IPS DF 6.9 (cell line): ENCODE results near the gene IL1RAPL2.
"Not testable (repeated sequence)": the region's sequence is repeated elsewhere in the genome, so short reads cannot be mapped to it uniquely, and the experiment has no call there.

Source experiments
- DNase-seq: peaks from one replicate; pipeline ENCODE4 v3.0.0-alpha.2; 2013; ENCODE audit warnings: low read depth, low spot score
- H3K27ac ChIP-seq: one replicate; pipeline ENCODE4 v1.5.1; 2013; ENCODE audit warnings: low read length, control low read depth
- H3K27me3 ChIP-seq: 2 replicates; pipeline ENCODE4 v1.6.1; 2013; ENCODE audit warnings: mild to moderate bottlenecking, low read length; ENCODE audit not compliant: control insufficient read depth, insufficient read depth
- H3K36me3 ChIP-seq: 2 replicates; pipeline ENCODE4 v1.6.1; 2013; ENCODE audit warnings: low read length; ENCODE audit not compliant: control insufficient read depth, insufficient read depth
- H3K4me1 ChIP-seq: 2 replicates; pipeline ENCODE4 v1.6.1; 2013; ENCODE audit warnings: low read length; ENCODE audit not compliant: control insufficient read depth, insufficient read depth
- H3K4me3 ChIP-seq: 2 replicates; pipeline ENCODE4 v1.5.1; 2013; ENCODE audit warnings: mild to moderate bottlenecking, low read length
- H3K9me3 ChIP-seq: 2 replicates; pipeline ENCODE4 v1.6.1; 2013; ENCODE audit warnings: low read length, inconsistent platforms; ENCODE audit not compliant: control insufficient read depth, insufficient read depth
- WGBS: extraction: QIAGEN DNeasy Blood & Tissue Kit; methylation state at CpG from one replicate; pipeline ENCODE4 v1.1.7; 2013; ENCODE audit warnings: mixed read lengths, missing lambda C conversion rate; ENCODE audit not compliant: insufficient read length, insufficient coverage; 5-methylcytosine and 5-hydroxymethylcytosine counted together

Gene IL1RAPL2

GRCh38 chrX:105229146-105229545 lies 663.1 kb downstream of the IL1RAPL2 start:
- Histone ChIP-seq H3K9me3 (no peaks in the 10 kb centered on the region), H3K36me3 (no peaks in the 10 kb centered on the region), H3K4me1 (no peaks in the 10 kb centered on the region), H3K27ac (no peak overlapping the region), H3K4me3 (no peak overlapping the region), H3K27me3 (no peaks in the 10 kb centered on the region)
- no CpG with 5 or more reads among the region's 3 CpGs for WGBS
- no peak for DNase-seq

GRCh38 chrX:105237407-105237806 lies 671.4 kb downstream of the IL1RAPL2 start:
- not testable (repeated sequence) for DNase-seq, H3K4me3 ChIP-seq, H3K27ac ChIP-seq, H3K9me3 ChIP-seq, H3K4me1 ChIP-seq, H3K27me3 ChIP-seq, H3K36me3 ChIP-seq
- no CpG with 5 or more reads among the region's 3 CpGs for WGBS

- no CpG with 5 or more reads among the region's 2 CpGs for WGBS
- no peak overlapping the region for H3K4me3 ChIP-seq
Observed at GRCh38 chrX:105241056-105241455, 675.1 kb downstream of the IL1RAPL2 start.

GRCh38 chrX:105260291-105261043 lies 694.5 kb downstream of the IL1RAPL2 start:
- Histone ChIP-seq H3K9me3 (no peaks in the 10 kb centered on the region), H3K36me3 (no peaks in the 10 kb centered on the region), H3K27ac (no peak overlapping the region), H3K4me3 (no peak overlapping the region), H3K27me3 (no peaks in the 10 kb centered on the region), H3K4me1 (no peaks in the 10 kb centered on the region)
- no peak for DNase-seq
- WGBS = no CpG with 5 or more reads among the region's 8 CpGs

More at GRCh38 chrX:105241056-105241455, 675.1 kb downstream of the IL1RAPL2 start:
- Histone ChIP-seq H3K27me3 (no peaks in the 10 kb centered on the region), H3K4me1 (no peaks in the 10 kb centered on the region), H3K9me3 (no peaks in the 10 kb centered on the region), H3K36me3 (no peaks in the 10 kb centered on the region), H3K27ac (no peak overlapping the region)
- DNase-seq = no peak

GRCh38 chrX:105263171-105263570 lies 697.2 kb downstream of the IL1RAPL2 start:
- Histone ChIP-seq H3K36me3 (no peaks in the 10 kb centered on the region), H3K4me1 (no peaks in the 10 kb centered on the region), H3K9me3 (no peaks in the 10 kb centered on the region), H3K4me3 (no peak overlapping the region), H3K27me3 (no peaks in the 10 kb centered on the region), H3K27ac (no peak overlapping the region)
- DNase-seq = no peak
- WGBS = no CpG with 5 or more reads among the region's 2 CpGs

GRCh38 chrX:105263801-105264200 lies 697.8 kb downstream of the IL1RAPL2 start:
- H3K27ac ChIP-seq = no peak overlapping the region
- no peaks in the 10 kb centered on the region for H3K27me3 ChIP-seq
- whole genome bisulfite sequencing = no CpG with 5 or more reads among the region's 1 CpG
- no peak overlapping the region for H3K4me3 ChIP-seq
- no peaks in the 10 kb centered on the region for H3K4me1 ChIP-seq
- no peak for DNase-seq
- H3K9me3 ChIP-seq = no peaks in the 10 kb centered on the region
- no peaks in the 10 kb centered on the region for H3K36me3 ChIP-seq

GRCh38 chrX:105265093-105265492 lies 699.1 kb downstream of the IL1RAPL2 start:
- H3K4me1 ChIP-seq = no peaks in the 10 kb centered on the region
- H3K27ac ChIP-seq = no peak overlapping the region
- no peaks in the 10 kb centered on the region for H3K9me3 ChIP-seq
- no peak overlapping the region for H3K4me3 ChIP-seq
- H3K36me3 ChIP-seq = no peaks in the 10 kb centered on the region
- DNase-seq = no peak
- no CpG with 5 or more reads among the region's 3 CpGs for WGBS
- H3K27me3 ChIP-seq = no peaks in the 10 kb centered on the region

- H3K27ac ChIP-seq = no peak overlapping the region
- no peak overlapping the region for H3K4me3 ChIP-seq
- no peak for DNase-seq
- no peaks in the 10 kb centered on the region for H3K36me3 ChIP-seq
- no peaks in the 10 kb centered on the region for H3K4me1 ChIP-seq
- no CpG with 5 or more reads among the region's 1 CpG for WGBS
- H3K9me3 ChIP-seq = no peaks in the 10 kb centered on the region
- H3K27me3 ChIP-seq = no peaks in the 10 kb centered on the region
Observed at GRCh38 chrX:105266456-105266855, 700.5 kb downstream of the IL1RAPL2 start.

- Histone ChIP-seq H3K4me3 (no peak overlapping the region), H3K4me1 (no peaks in the 10 kb centered on the region), H3K27me3 (no peaks in the 10 kb centered on the region), H3K36me3 (no peaks in the 10 kb centered on the region), H3K9me3 (no peaks in the 10 kb centered on the region), H3K27ac (no peak overlapping the region)
- WGBS = no CpG with 5 or more reads among the region's 2 CpGs
- DNase-seq = no peak
Observed at GRCh38 chrX:105267167-105267566, 701.2 kb downstream of the IL1RAPL2 start.

GRCh38 chrX:105269386-105269785 lies 703.4 kb downstream of the IL1RAPL2 start:
- Histone ChIP-seq H3K9me3 (no peaks in the 10 kb centered on the region), H3K27me3 (no peaks in the 10 kb centered on the region), H3K27ac (no peak overlapping the region), H3K4me1 (no peaks in the 10 kb centered on the region), H3K4me3 (no peak overlapping the region), H3K36me3 (no peaks in the 10 kb centered on the region)
- DNase-seq = no peak
- WGBS = no CpG with 5 or more reads among the region's 2 CpGs

GRCh38 chrX:105273326-105273725 lies 707.3 kb downstream of the IL1RAPL2 start:
- Histone ChIP-seq H3K36me3 (no peaks in the 10 kb centered on the region), H3K4me1 (no peaks in the 10 kb centered on the region), H3K4me3 (no peak overlapping the region), H3K27me3 (no peaks in the 10 kb centered on the region), H3K9me3 (no peaks in the 10 kb centered on the region), H3K27ac (no peak overlapping the region)
- no peak for DNase-seq
- WGBS = no CpG with 5 or more reads among the region's 1 CpG
